ENCODE results near the gene LHX6.

DNA sequence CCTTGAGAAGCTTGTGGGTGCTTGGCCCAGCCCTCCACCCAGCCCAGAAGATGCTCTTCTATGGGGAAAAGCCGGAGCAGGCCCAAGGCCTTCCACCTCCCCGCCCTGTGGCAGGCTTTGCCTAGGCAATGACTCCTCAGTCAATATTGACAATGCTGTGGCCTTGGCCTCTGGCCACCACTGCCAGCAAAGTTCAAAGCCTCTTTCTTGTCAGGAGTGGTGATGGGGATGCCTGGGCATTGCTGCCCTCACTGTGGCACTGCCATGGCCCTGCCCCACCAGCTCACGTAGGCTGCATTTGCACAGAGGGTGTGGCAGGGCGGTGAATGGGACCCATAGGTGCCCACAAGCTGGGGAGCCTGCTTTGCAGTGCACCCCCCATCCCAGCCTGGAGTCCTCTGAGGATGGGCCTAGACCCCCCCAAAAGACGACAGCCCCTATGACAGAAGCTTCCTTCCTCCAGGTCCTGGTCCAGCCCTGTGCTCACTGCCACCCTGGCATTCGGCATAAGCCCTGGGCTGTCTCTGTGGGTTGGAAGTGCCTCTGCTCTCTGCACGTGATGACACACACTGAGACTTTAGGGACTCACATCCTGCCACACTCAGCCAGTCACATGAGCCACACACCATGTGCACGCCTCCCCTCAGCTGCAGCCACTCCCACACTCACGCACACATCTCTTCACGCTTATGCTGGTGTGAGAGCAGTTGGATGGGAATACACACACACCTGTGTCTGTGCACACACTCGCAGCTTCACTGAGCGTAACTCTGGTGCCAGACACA lies 38.0 kb downstream of the LHX6 start:
- TF ChIP-seq POLR2A (IDR thresholded peaks at IDR 0.05) = no peak
- TF ChIP-seq, protein P1, sequence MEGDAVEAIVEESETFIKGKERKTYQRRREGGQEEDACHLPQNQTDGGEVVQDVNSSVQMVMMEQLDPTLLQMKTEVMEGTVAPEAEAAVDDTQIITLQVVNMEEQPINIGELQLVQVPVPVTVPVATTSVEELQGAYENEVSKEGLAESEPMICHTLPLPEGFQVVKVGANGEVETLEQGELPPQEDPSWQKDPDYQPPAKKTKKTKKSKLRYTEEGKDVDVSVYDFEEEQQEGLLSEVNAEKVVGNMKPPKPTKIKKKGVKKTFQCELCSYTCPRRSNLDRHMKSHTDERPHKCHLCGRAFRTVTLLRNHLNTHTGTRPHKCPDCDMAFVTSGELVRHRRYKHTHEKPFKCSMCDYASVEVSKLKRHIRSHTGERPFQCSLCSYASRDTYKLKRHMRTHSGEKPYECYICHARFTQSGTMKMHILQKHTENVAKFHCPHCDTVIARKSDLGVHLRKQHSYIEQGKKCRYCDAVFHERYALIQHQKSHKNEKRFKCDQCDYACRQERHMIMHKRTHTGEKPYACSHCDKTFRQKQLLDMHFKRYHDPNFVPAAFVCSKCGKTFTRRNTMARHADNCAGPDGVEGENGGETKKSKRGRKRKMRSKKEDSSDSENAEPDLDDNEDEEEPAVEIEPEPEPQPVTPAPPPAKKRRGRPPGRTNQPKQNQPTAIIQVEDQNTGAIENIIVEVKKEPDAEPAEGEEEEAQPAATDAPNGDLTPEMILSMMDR (IDR thresholded peaks at IDR 0.05) = no peak
